ENCODE measurements around the gene PTPN3. TPM values are rescaled to one million over a fixed set of nuclear protein-coding genes. Genes with fewer than 3 reads are reported as not detected.

PTPN3 gene
- total and polyA plus RNA-seq, 10 of the 15 experiments (the other 5 are each of a cell fraction or from before 2014, with no cell fraction given): 0.18 to 1.3 (median 0.39) TPM

DNA sequence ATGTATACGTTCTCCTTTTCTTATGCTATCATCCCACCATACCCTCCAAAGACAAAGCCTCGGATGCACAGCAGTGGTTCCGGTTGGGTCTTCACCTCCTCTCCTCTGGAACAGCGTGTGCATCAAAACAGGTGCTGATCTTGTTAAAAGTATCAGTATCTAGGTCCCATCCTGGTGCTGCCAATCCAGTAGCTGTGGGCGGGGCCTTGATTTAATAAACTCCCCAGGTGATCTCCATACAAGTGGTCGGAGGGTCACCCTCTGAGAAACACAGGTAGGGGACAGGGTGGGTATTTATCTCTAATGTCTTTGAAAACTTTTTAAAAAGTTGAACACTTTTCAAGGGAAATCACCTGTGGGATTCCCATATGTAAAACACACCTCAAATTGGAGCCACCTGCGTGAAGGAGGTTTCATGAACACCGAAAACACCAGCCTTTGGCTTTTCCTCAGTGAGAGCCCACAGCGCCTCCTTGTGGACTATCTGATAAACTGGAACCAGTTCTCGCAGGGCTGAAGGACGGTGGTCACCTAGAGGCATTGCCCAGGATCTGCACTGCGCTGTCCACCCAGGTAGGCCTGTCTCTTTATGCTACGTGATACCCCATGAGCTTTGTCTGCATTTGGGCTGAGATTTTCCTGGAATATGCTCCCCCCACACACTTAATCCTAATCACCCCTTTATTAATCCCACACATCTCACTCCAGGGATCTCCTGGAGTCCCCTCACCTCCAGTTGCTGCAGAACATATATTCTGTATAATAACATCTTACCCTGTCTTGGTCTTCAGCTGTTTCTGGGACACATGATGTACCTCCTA, 96.7 kb downstream of the PTPN3 start (continued):
- TF ChIP-seq, protein P1, sequence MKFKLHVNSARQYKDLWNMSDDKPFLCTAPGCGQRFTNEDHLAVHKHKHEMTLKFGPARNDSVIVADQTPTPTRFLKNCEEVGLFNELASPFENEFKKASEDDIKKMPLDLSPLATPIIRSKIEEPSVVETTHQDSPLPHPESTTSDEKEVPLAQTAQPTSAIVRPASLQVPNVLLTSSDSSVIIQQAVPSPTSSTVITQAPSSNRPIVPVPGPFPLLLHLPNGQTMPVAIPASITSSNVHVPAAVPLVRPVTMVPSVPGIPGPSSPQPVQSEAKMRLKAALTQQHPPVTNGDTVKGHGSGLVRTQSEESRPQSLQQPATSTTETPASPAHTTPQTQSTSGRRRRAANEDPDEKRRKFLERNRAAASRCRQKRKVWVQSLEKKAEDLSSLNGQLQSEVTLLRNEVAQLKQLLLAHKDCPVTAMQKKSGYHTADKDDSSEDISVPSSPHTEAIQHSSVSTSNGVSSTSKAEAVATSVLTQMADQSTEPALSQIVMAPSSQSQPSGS (IDR thresholded peaks at IDR 0.05; ENCODE audit: low read length): no peak
- TF ChIP-seq TARDBP (IDR thresholded peaks at IDR 0.05; ENCODE audit: borderline replicate concordance): no peak
- TF ChIP-seq, protein P2, sequence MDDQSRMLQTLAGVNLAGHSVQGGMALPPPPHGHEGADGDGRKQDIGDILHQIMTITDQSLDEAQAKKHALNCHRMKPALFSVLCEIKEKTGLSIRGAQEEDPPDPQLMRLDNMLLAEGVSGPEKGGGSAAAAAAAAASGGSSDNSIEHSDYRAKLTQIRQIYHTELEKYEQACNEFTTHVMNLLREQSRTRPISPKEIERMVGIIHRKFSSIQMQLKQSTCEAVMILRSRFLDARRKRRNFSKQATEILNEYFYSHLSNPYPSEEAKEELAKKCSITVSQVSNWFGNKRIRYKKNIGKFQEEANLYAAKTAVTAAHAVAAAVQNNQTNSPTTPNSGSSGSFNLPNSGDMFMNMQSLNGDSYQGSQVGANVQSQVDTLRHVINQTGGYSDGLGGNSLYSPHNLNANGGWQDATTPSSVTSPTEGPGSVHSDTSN (IDR thresholded peaks at IDR 0.05; ENCODE audit: insufficient replicate concordance, low read depth, low read length): no peak
- no peak for TF ChIP-seq SUPT20H (IDR thresholded peaks at IDR 0.05; ENCODE audit: borderline replicate concordance, control insufficient read depth, low read depth, low read length)
- TF ChIP-seq, protein P3, sequence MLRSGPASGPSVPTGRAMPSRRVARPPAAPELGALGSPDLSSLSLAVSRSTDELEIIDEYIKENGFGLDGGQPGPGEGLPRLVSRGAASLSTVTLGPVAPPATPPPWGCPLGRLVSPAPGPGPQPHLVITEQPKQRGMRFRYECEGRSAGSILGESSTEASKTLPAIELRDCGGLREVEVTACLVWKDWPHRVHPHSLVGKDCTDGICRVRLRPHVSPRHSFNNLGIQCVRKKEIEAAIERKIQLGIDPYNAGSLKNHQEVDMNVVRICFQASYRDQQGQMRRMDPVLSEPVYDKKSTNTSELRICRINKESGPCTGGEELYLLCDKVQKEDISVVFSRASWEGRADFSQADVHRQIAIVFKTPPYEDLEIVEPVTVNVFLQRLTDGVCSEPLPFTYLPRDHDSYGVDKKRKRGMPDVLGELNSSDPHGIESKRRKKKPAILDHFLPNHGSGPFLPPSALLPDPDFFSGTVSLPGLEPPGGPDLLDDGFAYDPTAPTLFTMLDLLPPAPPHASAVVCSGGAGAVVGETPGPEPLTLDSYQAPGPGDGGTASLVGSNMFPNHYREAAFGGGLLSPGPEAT (IDR thresholded peaks at IDR 0.05; ENCODE audit: low read depth): no peak
- no peak for TF ChIP-seq POLR2A (IDR thresholded peaks at IDR 0.05; ENCODE audit: low read depth, low read length)
- TF ChIP-seq CHD1 (IDR thresholded peaks at IDR 0.05; ENCODE audit: low read depth, low read length): no peak
- TF ChIP-seq FOXK2 (IDR thresholded peaks at IDR 0.05): no peak
- TF ChIP-seq, protein P4, sequence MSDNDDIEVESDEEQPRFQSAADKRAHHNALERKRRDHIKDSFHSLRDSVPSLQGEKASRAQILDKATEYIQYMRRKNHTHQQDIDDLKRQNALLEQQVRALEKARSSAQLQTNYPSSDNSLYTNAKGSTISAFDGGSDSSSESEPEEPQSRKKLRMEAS (IDR thresholded peaks at IDR 0.05; ENCODE audit: low read depth, low read length): no peak
- no peak for TF ChIP-seq ZNF274 (IDR thresholded peaks at IDR 0.05; ENCODE audit: insufficient read depth, insufficient read length)
- TF ChIP-seq, protein P5, sequence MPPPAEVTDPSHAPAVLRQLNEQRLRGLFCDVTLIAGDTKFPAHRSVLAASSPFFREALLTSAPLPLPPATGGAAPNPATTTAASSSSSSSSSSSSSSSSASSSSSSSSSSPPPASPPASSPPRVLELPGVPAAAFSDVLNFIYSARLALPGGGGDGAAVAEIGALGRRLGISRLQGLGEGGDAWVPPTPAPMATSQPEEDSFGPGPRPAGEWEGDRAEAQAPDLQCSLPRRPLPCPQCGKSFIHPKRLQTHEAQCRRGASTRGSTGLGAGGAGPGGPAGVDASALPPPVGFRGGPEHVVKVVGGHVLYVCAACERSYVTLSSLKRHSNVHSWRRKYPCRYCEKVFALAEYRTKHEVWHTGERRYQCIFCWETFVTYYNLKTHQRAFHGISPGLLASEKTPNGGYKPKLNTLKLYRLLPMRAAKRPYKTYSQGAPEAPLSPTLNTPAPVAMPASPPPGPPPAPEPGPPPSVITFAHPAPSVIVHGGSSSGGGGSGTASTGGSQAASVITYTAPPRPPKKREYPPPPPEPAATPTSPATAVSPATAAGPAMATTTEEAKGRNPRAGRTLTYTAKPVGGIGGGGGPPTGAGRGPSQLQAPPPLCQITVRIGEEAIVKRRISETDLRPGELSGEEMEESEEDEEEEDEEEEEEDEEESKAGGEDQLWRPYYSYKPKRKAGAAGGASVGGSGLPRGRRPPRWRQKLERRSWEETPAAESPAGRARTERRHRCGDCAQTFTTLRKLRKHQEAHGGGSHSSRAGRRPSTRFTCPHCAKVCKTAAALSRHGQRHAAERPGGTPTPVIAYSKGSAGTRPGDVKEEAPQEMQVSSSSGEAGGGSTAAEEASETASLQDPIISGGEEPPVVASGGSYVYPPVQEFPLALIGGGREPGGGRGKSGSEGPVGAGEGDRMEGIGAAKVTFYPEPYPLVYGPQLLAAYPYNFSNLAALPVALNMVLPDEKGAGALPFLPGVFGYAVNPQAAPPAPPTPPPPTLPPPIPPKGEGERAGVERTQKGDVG (CRISPR knock-in tag; IDR thresholded peaks at IDR 0.05): no peak
- peak; percentile 43; the same call in 1 of the 2 replicates for TF ChIP-seq RUNX3 (IDR thresholded peaks at IDR 0.05; ENCODE audit: low read length)
- no peak for TF ChIP-seq ETV6 (conservative IDR thresholded peaks at IDR 0.05 in 1 of 2, IDR thresholded peaks at IDR 0.05 in 1 of 2; ENCODE audit: borderline replicate concordance in 1 of 2, low read depth in 1 of 2)
- 0 out of 2 replicates have a peak, but pooled peaks have one; percentile 67 for TF ChIP-seq TCF12 (IDR thresholded peaks at IDR 0.05; ENCODE audit: low read depth, low read length)
- TF ChIP-seq SIX5 (IDR thresholded peaks at IDR 0.05; ENCODE audit: low read depth, low read length, severe bottlenecking): no peak
- TF ChIP-seq STAT3 (IDR thresholded peaks at IDR 0.05; ENCODE audit: low read depth, low read length): no peak
- TF ChIP-seq CREB1 (IDR thresholded peaks at IDR 0.05; ENCODE audit: low read depth): 0 out of 2 replicates have a peak, but pooled peaks have one; percentile 15
- TF ChIP-seq LARP7 (IDR thresholded peaks at IDR 0.05): no peak
- TF ChIP-seq, protein P6, sequence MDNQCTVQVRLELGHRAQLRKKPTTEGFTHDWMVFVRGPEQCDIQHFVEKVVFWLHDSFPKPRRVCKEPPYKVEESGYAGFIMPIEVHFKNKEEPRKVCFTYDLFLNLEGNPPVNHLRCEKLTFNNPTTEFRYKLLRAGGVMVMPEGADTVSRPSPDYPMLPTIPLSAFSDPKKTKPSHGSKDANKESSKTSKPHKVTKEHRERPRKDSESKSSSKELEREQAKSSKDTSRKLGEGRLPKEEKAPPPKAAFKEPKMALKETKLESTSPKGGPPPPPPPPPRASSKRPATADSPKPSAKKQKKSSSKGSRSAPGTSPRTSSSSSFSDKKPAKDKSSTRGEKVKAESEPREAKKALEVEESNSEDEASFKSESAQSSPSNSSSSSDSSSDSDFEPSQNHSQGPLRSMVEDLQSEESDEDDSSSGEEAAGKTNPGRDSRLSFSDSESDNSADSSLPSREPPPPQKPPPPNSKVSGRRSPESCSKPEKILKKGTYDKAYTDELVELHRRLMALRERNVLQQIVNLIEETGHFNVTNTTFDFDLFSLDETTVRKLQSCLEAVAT (IDR thresholded peaks at IDR 0.05): no peak
- TF ChIP-seq SREBF2 (IDR thresholded peaks at IDR 0.05; ENCODE audit: low read length): no peak
- TF ChIP-seq SUZ12 (IDR thresholded peaks at IDR 0.05; ENCODE audit: unreplicated experiment): no peak

Measured in GM12878 (cell line).